Colonic mucosa (tissue), 4 donors: ENCODE measurements around the gene SH3PXD2A. TPM values are rescaled to one million over a fixed set of nuclear protein-coding genes. Genes with fewer than 3 reads are reported as not detected.
A peak's percentile ranks its signal among the peaks of the same experiment; 100 is the strongest.

Experiments used
- DNase-seq: peaks from one replicate; pipeline ENCODE4 v3.0.0-alpha.2; 2020
- H3K27ac ChIP-seq: fragments of 200-600 bp; one replicate; pipeline ENCODE4 v1.8.0; 2021
- H3K27me3 ChIP-seq: fragments of 200-600 bp; one replicate; pipeline ENCODE4 v1.8.0; 2021
- H3K36me3 ChIP-seq: fragments of 200-600 bp; one replicate; pipeline ENCODE4 v1.8.0; 2021
- H3K4me1 ChIP-seq: fragments of 200-600 bp; one replicate; pipeline ENCODE4 v1.8.0; 2021; ENCODE audit warnings: mild to moderate bottlenecking
- H3K4me3 ChIP-seq: fragments of 200-600 bp; one replicate; pipeline ENCODE4 v1.8.0; 2021
- H3K9ac ChIP-seq, 2 donors: one replicate each; pipeline ENCODE4 v1.7.0; 2013; ENCODE audit warnings: control low read depth in 2 of 2, low read depth in 2 of 2, low read length in 2 of 2
- H3K9me3 ChIP-seq: fragments of 200-600 bp; one replicate; pipeline ENCODE4 v1.8.0; 2021
- CTCF ChIP-seq: fragments of 200-600 bp; IDR thresholded peaks from one replicate; pipeline ENCODE4 v1.8.0; 2022; ENCODE audit warnings: antibody characterized with exemption, mild to moderate bottlenecking
- intact Hi-C: fragments of 100-400 bp; cut with DNase I; formaldehyde crosslinking; loops from one replicate; pipeline ENCODE4 v1.14.1; 2022
- total RNA-seq, 2 donors: library from RNA; stranded (reverse); fragmentation: NEBNext Ultra II Directional in 1 of 2; extraction: Animal tissue kit (Norgen Biotek cat#: 25700) in 1 of 2; gene quantifications; one replicate each; pipeline ENCODE4 v1.2.1, GENCODE V29; 2021
- donor health status: healthy.
- donor health status: DM: no; HTN: no; CAD: no.
- donor health status: DM: no; HTN: no; CAD: no.

The SH3PXD2A gene
- total RNA-seq, 2 donors from 2014 or later: 37.5 to 40.8 TPM

- Histone ChIP-seq H3K4me1 (peaks cover 13% of the 10 kb centered on the region), H3K36me3 (no peaks in the 10 kb centered on the region), H3K4me3 (no peak overlapping the region), H3K9me3 (no peaks in the 10 kb centered on the region), H3K9ac (peak overlapping the region in 1 of 2 donors; percentile 9), H3K27me3 (no peaks in the 10 kb centered on the region), H3K27ac (no peak overlapping the region)
- TF ChIP-seq CTCF: no peak
- intact Hi-C loops: no loop called here
- DNase-seq: no peak
Measured at GRCh38 chr10:103820101-103821062, 35.0 kb downstream of the SH3PXD2A start.

GRCh38 chr10:103819493-103819892 lies 35.9 kb downstream of the SH3PXD2A start:
- no peaks in the 10 kb centered on the region for H3K27me3 ChIP-seq
- peak overlapping the region in 1 of 2 donors; percentile 9 for H3K9ac ChIP-seq
- TF ChIP-seq CTCF: no peak
- peaks cover 18% of the 10 kb centered on the region for H3K4me1 ChIP-seq
- no peaks in the 10 kb centered on the region for H3K36me3 ChIP-seq
- no peaks in the 10 kb centered on the region for H3K9me3 ChIP-seq
- H3K4me3 ChIP-seq: no peak overlapping the region
- no peak for DNase-seq
- H3K27ac ChIP-seq: no peak overlapping the region
- intact Hi-C loops: no loop called here

- no peak for DNase-seq
- Histone ChIP-seq H3K9ac (no peak overlapping the region), H3K36me3 (no peaks in the 10 kb centered on the region), H3K27me3 (no peaks in the 10 kb centered on the region), H3K27ac (no peak overlapping the region), H3K4me3 (no peak overlapping the region), H3K4me1 (peaks cover 18% of the 10 kb centered on the region), H3K9me3 (no peaks in the 10 kb centered on the region)
- intact Hi-C loops: no loop called here
- no peak for TF ChIP-seq CTCF
Measured at GRCh38 chr10:103818765-103819374, 36.5 kb downstream of the SH3PXD2A start.

- no peak for DNase-seq
- H3K36me3 ChIP-seq: no peaks in the 10 kb centered on the region
- intact Hi-C loops: no loop called here
- peaks cover 18% of the 10 kb centered on the region for H3K4me1 ChIP-seq
- no peak overlapping the region for H3K4me3 ChIP-seq
- no peak overlapping the region for H3K9ac ChIP-seq
- H3K27ac ChIP-seq: no peak overlapping the region
- TF ChIP-seq CTCF: no peak
- H3K9me3 ChIP-seq: no peaks in the 10 kb centered on the region
- H3K27me3 ChIP-seq: no peaks in the 10 kb centered on the region
Measured at GRCh38 chr10:103818105-103818504, 37.3 kb downstream of the SH3PXD2A start.

- Histone ChIP-seq H3K36me3 (no peaks in the 10 kb centered on the region), H3K27ac (no peak overlapping the region), H3K27me3 (no peaks in the 10 kb centered on the region), H3K9me3 (no peaks in the 10 kb centered on the region), H3K4me1 (peaks cover 23% of the 10 kb centered on the region), H3K4me3 (no peak overlapping the region), H3K9ac (no peak overlapping the region)
- intact Hi-C loops: no loop called here
- DNase-seq: no peak
- no peak for TF ChIP-seq CTCF
Measured at GRCh38 chr10:103816431-103816830, 38.9 kb downstream of the SH3PXD2A start.
